T-helper 22 cell (primary cell): ENCODE results near the gene SPRR2B.
"Not testable (repeated sequence)": the region's sequence is repeated elsewhere in the genome, so short reads cannot be mapped to it uniquely, and the experiment has no call there.

Experiments used
- DNase-seq: peaks from one replicate; pipeline ENCODE4 v3.0.0-alpha.2; 2020; ENCODE audit warnings: low read depth

Gene SPRR2B

GRCh38 chr1:153071511-153071910 lies at the start of gene SPRR2B:
SPRR2B (minus strand) TSS chr1:153071611; CDS start chr1:153070839, 772 bp downstream.
- no peak for DNase-seq

GRCh38 chr1:153120945-153121344 lies 49.5 kb upstream of the SPRR2B start:
- DNase-seq, result no peak

DNA sequence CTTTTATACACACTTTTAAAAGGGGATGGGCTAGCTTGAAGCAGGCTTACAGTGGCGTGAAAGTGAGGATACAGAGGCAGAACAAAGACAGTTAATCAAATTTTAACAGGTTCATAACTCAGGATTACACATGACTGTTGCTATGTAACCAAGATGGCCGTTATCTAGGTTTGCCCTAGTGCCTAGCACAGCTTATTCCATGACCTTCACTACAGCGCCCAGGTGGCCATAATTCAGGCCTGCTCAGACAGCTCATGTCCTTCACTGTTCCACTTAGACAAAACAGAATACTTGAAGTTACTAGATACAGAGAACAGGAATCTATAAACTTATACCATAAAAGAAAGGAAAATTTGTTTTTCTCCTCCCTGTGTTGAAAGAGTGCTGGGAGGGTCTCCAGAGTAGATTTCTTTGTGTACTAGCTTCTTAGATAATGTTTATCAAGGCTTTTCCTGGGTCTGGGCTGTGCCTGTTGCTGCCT lies 48.1 kb upstream of the SPRR2B start:
- no peak for DNase-seq

DNA sequence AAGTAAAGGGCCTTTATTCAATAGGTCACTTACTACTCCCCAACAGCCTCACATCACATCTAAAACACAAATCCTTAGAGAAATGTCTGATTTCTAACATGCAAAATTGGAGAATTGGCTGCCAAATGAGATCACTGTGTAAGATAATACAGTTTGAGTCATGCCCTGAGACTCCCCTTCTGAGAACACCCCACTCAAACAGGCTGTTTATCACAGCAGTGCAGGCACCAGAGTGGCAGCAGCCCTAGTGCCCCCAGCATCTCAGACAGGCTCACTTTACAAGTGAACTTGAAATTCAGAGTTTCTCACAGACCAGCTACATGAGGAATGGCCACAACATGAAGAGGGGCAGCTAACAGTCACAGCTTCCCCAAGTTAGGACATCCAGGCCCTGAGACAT lies 43.9 kb upstream of the SPRR2B start:
- DNase-seq, result not testable (repeated sequence)

DNA sequence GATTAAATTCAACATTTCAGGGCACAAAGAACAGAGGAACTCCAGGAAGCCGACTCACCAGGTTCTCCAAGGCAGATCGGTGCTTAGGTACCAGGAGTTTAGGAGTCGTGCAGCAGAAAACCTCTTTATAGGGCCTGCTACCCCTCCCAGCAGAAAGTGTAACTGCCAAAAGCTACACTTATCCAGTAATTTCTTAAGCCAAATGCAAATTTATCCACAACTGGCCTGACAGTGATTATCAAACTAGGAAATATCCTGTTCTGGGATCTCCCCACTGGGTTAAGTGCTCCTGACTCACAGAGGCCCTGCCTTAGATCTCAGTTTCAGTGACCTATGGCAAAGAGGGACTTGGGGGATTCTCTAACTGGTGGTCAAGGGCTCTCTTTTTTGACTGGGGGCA lies 42.0 kb upstream of the SPRR2B start, which contains the start of gene SPRR2F:
TSS of gene SPRR2F (minus strand) at position 101 of the 400 bp plus-strand sequence. CDS start 783 bp downstream, outside the sequence.
- no peak for DNase-seq

DNA sequence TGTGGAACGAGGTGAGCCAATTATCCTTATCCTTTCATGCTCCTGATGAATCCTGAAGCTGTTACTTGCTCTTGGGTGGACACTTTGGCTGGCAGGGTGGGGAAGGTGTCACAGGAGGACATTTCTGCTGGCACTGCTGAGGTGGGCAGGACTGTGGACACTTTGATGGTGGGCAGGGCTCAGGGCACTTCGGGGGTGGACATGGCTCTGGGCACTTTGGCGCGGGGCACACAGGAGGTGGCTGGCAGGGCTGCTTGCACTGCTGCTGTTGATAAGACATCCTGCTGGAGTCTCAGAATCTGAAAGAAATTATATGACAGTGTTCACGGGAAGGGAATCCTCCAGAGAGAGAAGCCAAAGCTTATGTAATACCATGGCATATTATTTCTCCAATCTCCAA lies 41.0 kb upstream of the SPRR2B start:
- not testable (repeated sequence) for DNase-seq

GRCh38 chr1:153100245-153100644 lies 28.8 kb upstream of the SPRR2B start:
- DNase-seq, result no peak

DNA sequence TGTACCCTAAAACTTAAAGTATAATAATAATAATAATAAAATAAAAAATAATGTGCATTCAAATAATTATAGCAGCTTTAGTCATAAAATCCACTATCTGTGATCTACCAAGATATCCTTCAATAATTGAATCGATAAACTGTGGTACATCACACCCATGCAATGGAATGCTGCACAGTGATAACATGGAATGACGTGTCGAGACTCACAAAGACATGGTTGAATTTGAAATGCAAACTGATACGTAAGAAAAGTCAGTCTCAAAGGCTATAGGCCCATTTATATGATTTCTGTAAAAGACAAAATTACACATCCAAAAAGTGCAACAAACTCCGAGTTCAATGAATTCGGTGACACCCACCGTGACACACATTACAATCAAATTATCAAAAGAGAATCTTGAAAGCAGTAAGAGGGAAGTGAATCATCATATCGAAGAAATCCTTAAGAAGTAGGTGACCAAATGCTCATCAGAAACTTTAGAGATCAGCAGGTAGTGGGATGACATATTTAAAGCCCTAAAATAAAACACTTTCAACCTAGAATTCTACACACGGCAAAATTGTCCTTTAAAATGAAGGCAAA lies 28.1 kb upstream of the SPRR2B start:
- no peak for DNase-seq

DNA sequence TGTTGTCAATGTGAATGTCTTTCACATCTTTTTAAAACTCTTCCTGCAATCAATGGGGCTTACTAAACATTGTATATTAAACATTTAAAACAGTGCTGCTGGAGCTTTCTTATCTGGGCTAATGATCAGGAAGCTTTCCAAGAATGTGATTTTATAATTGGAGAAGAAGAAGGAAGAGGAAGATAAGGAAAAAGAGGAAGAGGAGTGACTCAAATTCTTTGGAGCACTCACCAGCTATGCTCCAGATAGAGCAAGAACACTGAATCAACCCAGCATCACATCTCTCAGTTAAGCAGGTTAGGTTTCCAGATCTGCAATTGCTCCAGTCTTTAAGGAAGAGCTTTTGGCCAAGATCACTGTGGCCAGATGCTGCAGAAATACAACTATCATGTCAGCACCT lies 24.4 kb upstream of the SPRR2B start:
- no peak for DNase-seq

- DNase-seq, result no peak
Observed at GRCh38 chr1:153094426-153094825, 23.0 kb upstream of the SPRR2B start, which contains the start of gene SPRR2E. SPRR2E (minus strand) TSS chr1:153094526; CDS start chr1:153093751, 775 bp downstream.

- DNase-seq, result no peak
Observed at GRCh38 chr1:153087652-153088051, 16.2 kb upstream of the SPRR2B start.

DNA sequence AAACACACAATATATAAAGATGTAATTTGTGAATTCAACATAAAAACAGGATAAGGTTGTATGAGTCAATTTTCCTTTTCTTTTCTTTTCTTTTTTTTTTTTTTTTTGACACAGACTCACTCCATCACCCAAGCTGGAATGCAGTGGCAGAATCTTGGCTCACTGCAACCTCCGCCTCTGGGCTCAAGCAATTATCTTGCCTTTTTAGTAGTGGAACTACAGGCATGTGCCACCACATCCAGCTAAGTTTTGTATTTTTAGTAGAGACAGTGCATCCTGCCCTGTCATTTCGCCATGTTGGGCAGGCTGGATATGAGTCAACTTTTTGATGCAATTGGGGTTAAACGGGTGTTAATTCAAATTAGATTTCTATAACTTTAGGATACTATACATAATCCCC lies 10.3 kb upstream of the SPRR2B start:
- DNase-seq, result no peak

GRCh38 chr1:153072806-153073726 lies 1.7 kb upstream of the SPRR2B start:
- no peak for DNase-seq

DNA sequence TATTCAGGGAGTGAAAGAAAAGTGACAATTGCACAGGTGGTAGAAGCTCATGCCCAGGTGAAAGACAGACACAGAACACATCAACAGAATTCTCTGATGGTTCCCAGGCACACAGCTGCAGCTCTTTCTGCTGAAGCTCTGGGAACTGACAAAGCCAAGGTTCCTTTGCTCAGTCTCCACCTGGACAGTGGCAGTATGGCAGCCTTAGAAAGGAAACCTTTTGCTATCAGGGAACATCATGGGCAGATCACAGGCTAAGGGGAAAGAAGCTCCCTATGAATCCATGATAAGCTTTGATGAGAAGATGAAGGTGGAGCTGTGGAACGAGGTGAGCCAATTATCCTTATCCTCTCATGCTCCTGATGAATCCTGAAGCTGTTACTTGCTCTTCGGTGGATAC lies 1.2 kb downstream of the SPRR2B start:
- DNase-seq, result no peak

- DNase-seq, result no peak
Observed at GRCh38 chr1:153058826-153059784, 12.3 kb downstream of the SPRR2B start.

DNA sequence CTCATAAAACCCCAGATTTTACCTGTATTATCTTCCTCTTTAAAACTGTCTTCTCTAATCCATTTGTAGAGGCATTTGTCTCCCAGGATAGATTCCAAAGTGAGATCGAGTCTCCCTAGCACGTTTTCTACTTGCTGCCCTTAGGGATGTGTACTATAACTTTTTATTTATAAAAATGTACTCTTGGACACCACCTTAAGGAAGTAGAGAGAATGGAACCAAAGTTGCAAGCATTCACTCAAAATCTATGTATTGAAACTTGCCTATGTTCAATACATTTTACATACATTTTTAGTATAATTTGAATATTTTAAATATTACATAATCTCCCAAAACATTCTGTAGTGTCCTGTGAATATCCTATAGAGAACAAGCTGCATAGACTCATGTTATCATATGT lies 13.3 kb downstream of the SPRR2B start:
- DNase-seq, result no peak

DNA sequence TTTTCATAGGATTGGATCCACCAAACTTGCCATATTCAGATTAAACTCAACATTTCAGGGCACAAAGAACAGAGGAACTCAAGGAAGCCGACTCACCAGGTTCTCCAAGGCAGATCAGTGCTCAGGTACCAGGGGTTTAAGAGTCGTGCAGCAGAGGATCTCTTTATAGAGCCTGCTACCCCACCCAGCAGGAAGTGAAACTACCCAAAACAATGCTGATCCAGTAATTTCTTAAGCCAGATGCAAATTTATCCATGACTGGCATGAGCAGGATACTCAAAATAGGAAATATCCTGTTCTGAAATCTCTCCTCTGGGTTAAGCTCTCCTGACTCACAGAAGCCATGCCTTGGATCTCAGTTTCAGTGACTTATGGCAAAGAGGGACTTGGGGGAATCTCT lies 14.0 kb downstream of the SPRR2B start, which contains the start of gene SPRR2A:
TSS of gene SPRR2A (minus strand) at position 138 of the 400 bp plus-strand sequence. CDS start 777 bp downstream, outside the sequence.
- DNase-seq, result no peak

GRCh38 chr1:153056111-153056510 lies 15.3 kb downstream of the SPRR2B start:
- not testable (repeated sequence) for DNase-seq

GRCh38 chr1:153049211-153049610 lies 22.2 kb downstream of the SPRR2B start:
- no peak for DNase-seq

DNA sequence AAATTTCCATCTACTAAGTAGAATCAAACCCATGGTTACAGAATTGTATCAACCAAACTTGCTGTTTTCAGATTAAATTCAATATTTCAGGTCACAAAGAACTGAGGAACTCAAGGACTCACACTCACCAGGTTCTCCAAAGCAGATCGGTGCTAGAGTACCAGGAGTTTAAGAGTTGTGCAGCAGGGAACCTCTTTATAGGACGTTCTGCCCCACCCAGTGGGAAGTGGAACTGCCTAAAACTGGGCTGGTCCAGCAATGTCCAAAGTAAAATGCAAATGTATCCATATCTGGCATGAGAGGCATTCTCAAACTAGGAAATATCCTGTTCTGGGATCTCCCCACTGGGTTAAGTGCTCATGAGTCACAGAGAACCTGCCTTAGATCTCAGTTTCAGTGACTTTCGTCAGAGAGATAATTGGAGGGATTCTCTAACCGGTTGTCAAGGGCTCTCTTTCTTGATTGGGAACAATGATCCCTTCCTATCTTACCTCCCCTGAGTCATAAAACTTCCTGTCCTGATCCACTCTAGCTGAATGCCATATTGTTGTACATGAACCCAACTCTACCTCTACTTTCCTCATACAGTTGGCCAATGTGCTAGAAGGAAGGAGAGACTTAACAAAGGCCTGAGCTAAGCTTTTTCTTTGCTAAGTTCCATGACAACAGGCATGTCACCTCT lies 30.3 kb downstream of the SPRR2B start, which contains the start of gene SPRR2D:
TSS of gene SPRR2D (minus strand) at position 171 of the 682 bp plus-strand sequence. CDS start 774 bp downstream, outside the sequence.
- DNase-seq, result no peak

DNA sequence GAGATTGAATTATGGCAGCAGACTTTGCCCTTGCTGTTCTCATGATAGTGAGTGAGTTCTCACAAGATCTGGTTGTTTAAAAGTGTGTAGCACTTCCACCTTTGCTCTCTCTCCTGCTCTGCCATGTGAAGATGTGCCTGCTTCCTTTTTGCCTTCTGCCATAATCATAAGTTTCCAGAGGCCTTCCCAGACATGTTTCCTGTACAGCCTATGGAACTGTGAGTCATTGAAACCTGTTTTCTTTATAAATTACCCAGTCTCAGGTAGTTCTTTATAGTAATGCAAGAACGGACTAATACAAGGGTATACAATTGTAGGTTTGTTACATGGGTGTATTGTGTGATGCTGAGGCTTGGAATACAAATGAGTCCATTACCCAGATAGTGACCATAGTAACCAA lies 36.2 kb downstream of the SPRR2B start:
- DNase-seq, result no peak
